Endothelial cell of umbilical vein (primary cell): ENCODE data around the gene ZNF253. TPM values are rescaled to one million over a fixed set of nuclear protein-coding genes. Genes with fewer than 3 reads are reported as not detected.
"Not testable (repeated sequence)": the region's sequence is repeated elsewhere in the genome, so short reads cannot be mapped to it uniquely, and the experiment has no call there.

ENCODE experiments used
- BruUV-seq: library from RNA; stranded (reverse); fragments of 400-500 nt; replicated peaks from 2 replicates; lab custom pipeline; 2021; lab: Mats Ljungman, UMichigan
- CTCF ChIA-PET: fragments of 300-600, 350-600 bp; sonication (Branson Sonifier 250); formaldehyde crosslinking; loops from one replicate; lab custom pipeline; 2021; ENCODE audit warnings: antibody characterized with exemption, inconsistent platforms; lab: Charles Lee
- POLR2A ChIA-PET: fragments of 300-600, 350-600 bp; sonication (Branson Sonifier 250); formaldehyde crosslinking; loops from one replicate; lab custom pipeline; 2021; ENCODE audit warnings: antibody characterized with exemption, inconsistent platforms; lab: Charles Lee
- DNase-seq: peaks from one replicate; pipeline ENCODE4 v3.0.0-alpha.2; 2011; ENCODE audit warnings: low read depth, low spot score
- FAIRE-seq: peaks from 2 replicates; lab custom pipeline; 2011; peaks lifted over from hg19 to GRCh38; lab: Jason Lieb, UNC
- H2AFZ ChIP-seq: 2 replicates; pipeline ENCODE4 v1.6.0; 2012; ENCODE audit warnings: low read depth, low read length, control low read depth, inconsistent platforms
- H3K27ac ChIP-seq: 2 replicates; pipeline ENCODE4 v1.5.1; 2011; ENCODE audit warnings: low read depth, mild to moderate bottlenecking, control low read depth, low read length, moderate library complexity; ENCODE audit not compliant: insufficient read depth
- H3K27me3 ChIP-seq, 2 experiments: 2 replicates each; pipeline versions ENCODE4 v1.6.0 to v1.6.1; 2011; ENCODE audit warnings: low read length in 2 of 2, mixed read lengths in 1 of 2; ENCODE audit not compliant: control insufficient read depth in 2 of 2, insufficient read depth in 2 of 2
- H3K36me3 ChIP-seq, 2 experiments: 2 replicates in 1 of 2; 3 replicates in 1 of 2; pipeline ENCODE4 v1.5.1; 2011; ENCODE audit warnings: low read length in 2 of 2, mild to moderate bottlenecking in 1 of 2, moderate library complexity in 1 of 2; ENCODE audit not compliant: control insufficient read depth in 2 of 2, insufficient read depth in 2 of 2; ENCODE audit errors: extremely low read depth in 1 of 2
- H3K4me1 ChIP-seq: 3 replicates; pipeline ENCODE4 v1.5.1; 2011; ENCODE audit warnings: mild to moderate bottlenecking, low read length; ENCODE audit not compliant: control insufficient read depth, insufficient read depth; ENCODE audit errors: extremely low read depth
- H3K4me2 ChIP-seq: 2 replicates; pipeline ENCODE4 v1.6.1; 2011; ENCODE audit warnings: low read length, control low read depth, mixed read lengths; ENCODE audit not compliant: insufficient read depth
- H3K4me3 ChIP-seq, 3 experiments: fragments of 200-600 bp in 1 of 3; sonication (generic), shearing (Covaris generic) in 1 of 3; replicated peaks in 1 of 3; 2 replicates each; pipeline ENCODE4 v1.5.1; 2011 to 2016; ENCODE audit warnings: control low read depth in 3 of 3, low read length in 3 of 3, mild to moderate bottlenecking in 2 of 3, inconsistent platforms in 1 of 3, low read depth in 1 of 3, moderate library complexity in 1 of 3; ENCODE audit not compliant: insufficient read depth in 1 of 3
- H3K79me2 ChIP-seq: 2 replicates; pipeline ENCODE4 v1.6.0; 2012; ENCODE audit warnings: low read length, inconsistent platforms; ENCODE audit not compliant: control insufficient read depth, insufficient read depth
- H3K9ac ChIP-seq: replicated peaks from 2 replicates; pipeline ENCODE3; 2011; ENCODE audit warnings: low read length, control low read depth; ENCODE audit not compliant: insufficient read depth; ENCODE audit errors: extremely low read depth
- H3K9me1 ChIP-seq: replicated peaks from 3 replicates; pipeline ENCODE4 v1.6.0; 2011; ENCODE audit warnings: mild to moderate bottlenecking, low read length; ENCODE audit not compliant: control insufficient read depth, insufficient read depth; ENCODE audit errors: extremely low read depth
- H3K9me3 ChIP-seq: replicated peaks from 2 replicates; pipeline ENCODE4 v1.5.1; 2012; ENCODE audit warnings: low read length, inconsistent platforms; ENCODE audit not compliant: control insufficient read depth, insufficient read depth
- H4K20me1 ChIP-seq: replicated peaks from 2 replicates; pipeline ENCODE3; 2011; ENCODE audit warnings: mild to moderate bottlenecking, low read length; ENCODE audit not compliant: control insufficient read depth, insufficient read depth; ENCODE audit errors: extremely low read depth
- MYC ChIP-seq: IDR thresholded peaks from one replicate; pipeline ENCODE4 v1.6.1; 2011; ENCODE audit warnings: mild to moderate bottlenecking, low read depth, low read length
- POLR2A ChIP-seq: IDR thresholded peaks from 2 replicates; pipeline ENCODE4 v1.6.1; 2012; ENCODE audit warnings: low read depth, mild to moderate bottlenecking, control low read depth, low read length
- dilution Hi-C: fragments of 300-500 bp; cut with MboI; formaldehyde crosslinking; loops from one replicate; pipeline ENCODE4 v1.15.0; 2019; ENCODE audit warnings: low sequenced_read_pairs; ENCODE audit not compliant: extremely low pct_ligation_motif_present
- intact Hi-C: fragments of 100-400 bp; cut with micrococcal nuclease; formaldehyde crosslinking; loops from one replicate; pipeline ENCODE4 v1.10.0; 2022
- polyA plus RNA-seq, 4 experiments: library from polyadenylated mRNA; depleted of rRNA in 3 of 4; stranded (reverse) in 3 of 4; unstranded in 1 of 4; fragments of >200 nt; gene quantifications; 2 replicates each; pipeline versions ENCODE4 v1.2.1 to v1.2.3, GENCODE V29; 2011 to 2012; ENCODE audit warnings: missing spikeins in 1 of 4
- total RNA-seq: library from RNA; stranded (reverse); gene quantifications from 2 replicates; pipeline ENCODE4 v1.2.3, GENCODE V29; 2021

Gene ZNF253
- total and polyA plus RNA-seq, 2 donors (not counting 3 experiments of a cell fraction or from before 2014, with no cell fraction given), result 0.86 to 8.4 TPM

GRCh38 chr19:19821366-19821951 is 44.2 kb upstream of the ZNF253 start, which contains the start of gene ZNF506:
Gene ZNF506, minus strand, starts transcription at chr19:19821750. Its CDS starts 147 bp downstream, at chr19:19821603.
- dilution Hi-C loops, result no loop called here
- CTCF ChIA-PET, result interaction anchor here (1.5 kb wide), 2 partner anchors 13 to 416 kb away, joined by 3 to 4 read pairs; no protein-coding TSS in a partner anchor
- TF ChIP-seq POLR2A (peak; percentile 83), MYC (no peak)
- BruUV-seq, result TSS peak; percentile 63
- FAIRE-seq (peak; percentile 43), DNase-seq (peak; percentile 87)
- Histone ChIP-seq H3K27ac (peak within 1 kb of the TSS; percentile 31), H3K36me3 (no peaks in the 10 kb centered on the region), H3K4me3 (peak within 1 kb of the TSS in 2 of 3 experiments; percentile 55 to 61), H3K9me1 (no peaks in the 10 kb centered on the region), H3K9me3 (peaks cover 1% of the 10 kb centered on the region), H2AFZ (peak within 1 kb of the TSS; percentile 51), H3K4me1 (no peaks in the 10 kb centered on the region), H3K27me3 (no peaks in the 10 kb centered on the region), H3K79me2 (no peaks in the 10 kb centered on the region), H4K20me1 (no peaks in the 10 kb centered on the region), H3K4me2 (peak within 1 kb of the TSS; percentile 41), H3K9ac (peak within 1 kb of the TSS; percentile 67)
- intact Hi-C loops, result loop anchor here (2.0 kb wide), 1 partner anchor 43 kb away; the partner anchor contains the start of gene ZNF253
- POLR2A ChIA-PET, result interaction anchor here (0.6 to 1.7 kb wide), 8 partner anchors 44 to 629 kb away, joined by 3 to 9 read pairs (median 3); partner anchors contain the start of genes ATP13A1, ZNF14, ZNF253 and ZNF93

GRCh38 chr19:19821976-19822375 is 43.7 kb upstream of the ZNF253 start:
- intact Hi-C loops, result loop anchor here (2.0 kb wide), 1 partner anchor 43 kb away; the partner anchor contains the start of gene ZNF253
- H4K20me1 ChIP-seq, H3K9me1 ChIP-seq, DNase-seq, H3K36me3 ChIP-seq, dilution Hi-C loops, H3K9ac ChIP-seq, FAIRE-seq, H3K4me2 ChIP-seq, H3K9me3 ChIP-seq, H3K79me2 ChIP-seq, H3K27ac ChIP-seq, H3K27me3 ChIP-seq, H3K4me1 ChIP-seq: not testable (repeated sequence)
- peak overlapping the region in 1 of 3 experiments; percentile 61 for H3K4me3 ChIP-seq
- peak overlapping the region; percentile 51 for H2AFZ ChIP-seq
- TSS peak; percentile 62 for BruUV-seq
- POLR2A ChIA-PET, result interaction anchor here (0.6 to 1.7 kb wide), 7 partner anchors 44 to 629 kb away, joined by 3 to 9 read pairs (median 3); partner anchors contain the start of genes ATP13A1, ZNF14, ZNF253 and ZNF93
- CTCF ChIA-PET, result interaction anchor here (1.5 kb wide), 2 partner anchors 12 to 416 kb away, joined by 3 to 4 read pairs; no protein-coding TSS in a partner anchor
